Left ventricle myocardium inferior (tissue), 1 donor: ENCODE measurements around the gene MAPK8. TPM values are rescaled to one million over a fixed set of nuclear protein-coding genes. Genes with fewer than 3 reads are reported as not detected.
"Not testable (repeated sequence)": the region's sequence is repeated elsewhere in the genome, so short reads cannot be mapped to it uniquely, and the experiment has no call there.

Source experiments
- DNase-seq: peaks from one replicate; pipeline ENCODE4 v3.0.0-alpha.2; 2020
- H3K27ac ChIP-seq: fragments of 200-600 bp; replicated peaks from 2 replicates; pipeline ENCODE4 v1.8.0; 2021
- H3K27me3 ChIP-seq: fragments of 200-600 bp; 2 replicates; pipeline ENCODE4 v1.8.0; 2021; ENCODE audit warnings: low read depth
- H3K36me3 ChIP-seq: fragments of 200-600 bp; 2 replicates; pipeline ENCODE4 v1.8.0; 2021
- H3K4me1 ChIP-seq: fragments of 200-600 bp; 2 replicates; pipeline ENCODE4 v1.8.0; 2021
- H3K4me3 ChIP-seq: fragments of 200-600 bp; 2 replicates; pipeline ENCODE4 v1.8.0; 2021; ENCODE audit warnings: mild to moderate bottlenecking, moderate library complexity
- H3K9me3 ChIP-seq: fragments of 200-600 bp; replicated peaks from 2 replicates; pipeline ENCODE4 v1.8.0; 2021
- intact Hi-C: fragments of 100-400 bp; cut with micrococcal nuclease; formaldehyde crosslinking; loops from one replicate; pipeline ENCODE4 v1.11.0; 2022
- total RNA-seq: library from RNA; stranded (reverse); fragmentation: NEBNext Ultra II Directional; extraction: Animal tissue kit (Norgen Biotek cat#: 25700); gene quantifications from one replicate; pipeline ENCODE4 v1.2.1, GENCODE V29; 2021
- TF ChIP-seq, protein P1 (sequence below): fragments of 200-600 bp; IDR thresholded peaks from 2 replicates; pipeline ENCODE4 v1.8.0; 2021; ENCODE audit warnings: antibody characterized with exemption, mild to moderate bottlenecking, borderline replicate concordance
- donor health status: DM: no; HTN: yes; CAD: no; lungs with severe emphysema.

MAPK8 gene
- total RNA-seq, 1 donor from 2014 or later: 32.7 TPM

DNA sequence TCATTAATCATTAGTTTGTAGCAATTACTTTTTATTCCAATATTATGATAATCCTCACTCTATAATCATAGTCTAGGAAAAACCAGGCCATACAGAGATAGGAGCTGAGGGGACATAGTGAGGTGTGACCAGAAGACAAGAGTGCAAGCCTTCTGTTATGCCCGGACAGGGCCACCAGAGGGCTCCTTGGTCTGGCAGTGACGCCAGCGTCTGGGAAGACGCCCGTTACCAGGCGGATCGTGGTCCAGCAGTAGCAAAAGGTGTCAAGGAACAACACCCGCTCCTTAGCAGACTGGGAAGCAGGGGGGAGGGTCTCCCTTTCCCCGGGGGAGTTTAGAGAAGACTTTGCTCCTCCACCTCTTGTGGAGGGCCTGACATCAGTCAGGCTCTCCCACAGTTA lies 39.8 kb downstream of the MAPK8 start:
- H3K27ac ChIP-seq, intact Hi-C loops, DNase-seq, H3K4me3 ChIP-seq, H3K27me3 ChIP-seq, H3K36me3 ChIP-seq: not testable (repeated sequence)
- TF ChIP-seq, protein P1, sequence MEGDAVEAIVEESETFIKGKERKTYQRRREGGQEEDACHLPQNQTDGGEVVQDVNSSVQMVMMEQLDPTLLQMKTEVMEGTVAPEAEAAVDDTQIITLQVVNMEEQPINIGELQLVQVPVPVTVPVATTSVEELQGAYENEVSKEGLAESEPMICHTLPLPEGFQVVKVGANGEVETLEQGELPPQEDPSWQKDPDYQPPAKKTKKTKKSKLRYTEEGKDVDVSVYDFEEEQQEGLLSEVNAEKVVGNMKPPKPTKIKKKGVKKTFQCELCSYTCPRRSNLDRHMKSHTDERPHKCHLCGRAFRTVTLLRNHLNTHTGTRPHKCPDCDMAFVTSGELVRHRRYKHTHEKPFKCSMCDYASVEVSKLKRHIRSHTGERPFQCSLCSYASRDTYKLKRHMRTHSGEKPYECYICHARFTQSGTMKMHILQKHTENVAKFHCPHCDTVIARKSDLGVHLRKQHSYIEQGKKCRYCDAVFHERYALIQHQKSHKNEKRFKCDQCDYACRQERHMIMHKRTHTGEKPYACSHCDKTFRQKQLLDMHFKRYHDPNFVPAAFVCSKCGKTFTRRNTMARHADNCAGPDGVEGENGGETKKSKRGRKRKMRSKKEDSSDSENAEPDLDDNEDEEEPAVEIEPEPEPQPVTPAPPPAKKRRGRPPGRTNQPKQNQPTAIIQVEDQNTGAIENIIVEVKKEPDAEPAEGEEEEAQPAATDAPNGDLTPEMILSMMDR: peak; percentile 23
- peaks cover 20% of the 10 kb centered on the region for H3K9me3 ChIP-seq
- H3K4me1 ChIP-seq: peaks cover 40% of the 10 kb centered on the region

DNA sequence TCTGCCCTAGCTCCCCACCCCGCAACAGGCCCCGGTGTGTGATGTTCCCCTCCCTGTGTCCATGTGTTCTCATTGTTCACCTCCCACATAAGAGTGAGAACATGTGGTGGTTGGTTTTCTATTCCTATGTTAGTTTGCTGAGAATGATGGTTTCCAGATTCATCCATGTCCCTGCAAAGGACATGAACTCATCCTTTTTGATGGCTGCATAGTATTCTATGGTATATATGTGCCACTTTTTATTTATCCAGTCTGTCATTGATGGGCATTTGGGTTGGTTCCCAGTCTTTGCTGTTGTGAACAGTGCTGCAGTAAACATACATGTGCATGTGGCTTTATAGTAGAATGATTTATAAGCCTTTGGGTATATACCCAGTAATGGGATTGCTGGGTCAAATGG lies 41.1 kb downstream of the MAPK8 start:
- H3K27me3 ChIP-seq, H3K4me3 ChIP-seq, H3K27ac ChIP-seq, DNase-seq, H3K36me3 ChIP-seq, intact Hi-C loops: not testable (repeated sequence)
- H3K4me1 ChIP-seq: peaks cover 29% of the 10 kb centered on the region
- H3K9me3 ChIP-seq: peaks cover 20% of the 10 kb centered on the region

DNA sequence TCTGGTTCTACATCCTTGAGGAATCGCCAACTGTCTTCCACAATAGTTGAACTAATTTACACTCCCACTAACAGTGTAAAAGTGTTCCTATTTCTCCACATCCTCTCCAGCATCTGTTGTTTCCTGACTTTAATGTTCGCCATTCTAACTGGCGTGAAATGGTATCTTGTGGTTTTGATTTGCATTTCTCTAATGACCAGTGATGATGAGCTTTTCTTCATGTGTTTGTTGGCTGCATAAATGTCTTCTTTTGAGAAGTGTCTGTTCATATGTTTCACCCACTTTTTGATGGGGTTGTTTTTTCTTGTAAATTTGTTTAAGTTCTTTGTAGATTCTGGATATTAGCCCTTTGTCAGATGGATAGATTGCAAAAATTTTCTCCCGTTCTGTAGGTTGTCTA lies 41.5 kb downstream of the MAPK8 start:
- Histone ChIP-seq H3K9me3 (peaks cover 20% of the 10 kb centered on the region), H3K4me1 (peaks cover 29% of the 10 kb centered on the region)
- DNase-seq, H3K27me3 ChIP-seq, H3K4me3 ChIP-seq, H3K27ac ChIP-seq, intact Hi-C loops, H3K36me3 ChIP-seq: not testable (repeated sequence)

DNA sequence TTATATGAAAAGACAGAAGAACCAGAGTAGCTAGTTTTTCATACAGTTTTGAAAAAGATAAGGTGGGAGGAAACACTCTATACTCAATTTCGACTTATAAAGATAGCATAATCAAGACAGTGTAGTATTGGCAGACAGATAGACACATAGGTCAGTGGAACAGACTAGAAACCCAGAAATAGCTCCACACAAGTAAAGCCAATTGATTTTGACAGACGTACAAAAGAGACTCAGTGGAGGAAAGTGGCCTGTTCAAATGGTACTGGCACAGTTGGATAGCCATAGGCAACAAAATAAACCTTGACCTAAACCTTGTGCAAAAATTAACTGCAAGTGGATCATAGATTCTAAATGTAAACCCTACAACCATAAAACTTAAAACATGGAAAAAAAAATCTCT lies 46.8 kb downstream of the MAPK8 start:
- no peak overlapping the region for H3K4me3 ChIP-seq
- TF ChIP-seq, protein P1: no peak
- intact Hi-C loops: no loop called here
- H3K9me3 ChIP-seq: peaks cover 9% of the 10 kb centered on the region
- H3K36me3 ChIP-seq: no peaks in the 10 kb centered on the region
- H3K4me1 ChIP-seq: peaks cover 29% of the 10 kb centered on the region
- H3K27me3 ChIP-seq: no peaks in the 10 kb centered on the region
- no peak overlapping the region for H3K27ac ChIP-seq
- DNase-seq: no peak

DNA sequence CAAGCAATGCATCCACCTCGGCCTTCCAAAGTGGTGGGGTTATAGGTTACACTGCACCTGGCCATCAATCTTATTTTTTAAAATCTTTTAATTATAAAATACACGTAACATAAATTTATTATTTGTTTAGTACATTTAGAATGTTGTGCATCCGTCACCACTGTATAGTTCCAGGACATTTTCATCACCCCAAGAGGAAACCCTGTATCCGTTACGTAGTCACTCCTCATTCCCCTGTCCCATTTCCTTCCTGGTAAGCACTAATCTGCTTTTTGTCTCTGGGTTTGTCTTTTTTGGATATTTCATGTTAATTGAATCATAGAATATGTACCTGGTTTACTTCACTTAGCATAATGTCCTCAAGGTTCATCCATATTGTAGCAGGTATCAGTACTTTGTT lies 51.2 kb downstream of the MAPK8 start:
- Histone ChIP-seq H3K9me3 (no peaks in the 10 kb centered on the region), H3K4me3 (no peak overlapping the region), H3K4me1 (peaks cover 55% of the 10 kb centered on the region), H3K36me3 (no peaks in the 10 kb centered on the region), H3K27me3 (no peaks in the 10 kb centered on the region), H3K27ac (no peak overlapping the region)
- intact Hi-C loops: no loop called here
- TF ChIP-seq, protein P1: no peak
- DNase-seq: no peak

DNA sequence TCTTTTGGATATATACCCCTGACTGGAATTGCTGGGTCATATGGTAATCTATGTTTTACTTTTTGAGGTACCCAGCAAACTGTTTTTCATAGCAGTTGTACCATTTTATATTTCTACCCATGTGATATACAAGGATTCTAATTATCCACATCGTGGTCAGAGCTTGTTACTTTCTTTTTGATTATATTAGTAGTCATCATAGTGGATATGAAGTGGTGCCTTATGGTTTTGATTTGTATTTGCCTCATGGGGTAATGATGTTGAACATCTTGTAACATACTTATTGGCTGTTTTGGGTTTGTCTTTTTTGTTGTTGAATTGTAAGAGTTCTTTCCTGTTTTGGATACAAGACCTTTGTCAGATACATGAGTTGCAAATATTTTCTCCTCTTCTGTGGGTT lies 51.7 kb downstream of the MAPK8 start:
- TF ChIP-seq, protein P1: no peak

DNA sequence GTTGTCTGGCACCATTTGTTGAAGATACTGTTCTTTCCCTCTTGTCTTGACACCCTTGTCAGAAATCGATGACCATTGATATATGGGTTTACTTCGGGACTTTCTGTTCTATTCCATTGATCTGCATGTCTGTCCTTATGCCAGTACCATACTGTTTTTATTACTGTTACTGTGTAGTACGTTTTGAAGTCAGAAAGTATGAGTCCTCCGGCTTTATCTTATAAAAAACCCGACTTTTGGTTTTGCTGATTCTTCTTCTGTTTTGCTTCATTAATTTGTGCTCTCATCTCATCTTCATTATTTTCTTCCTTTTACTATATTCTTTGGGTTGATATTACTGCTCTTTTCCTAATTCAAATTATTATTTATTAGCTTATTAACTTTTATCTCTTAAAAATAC lies 52.4 kb downstream of the MAPK8 start:
- Histone ChIP-seq H3K36me3 (no peaks in the 10 kb centered on the region), H3K9me3 (no peaks in the 10 kb centered on the region), H3K27ac (no peak overlapping the region), H3K4me3 (no peak overlapping the region), H3K4me1 (peaks cover 49% of the 10 kb centered on the region), H3K27me3 (no peaks in the 10 kb centered on the region)
- TF ChIP-seq, protein P1: no peak
- intact Hi-C loops: no loop called here
- DNase-seq: no peak

More for the DNA sequence above, 51.7 kb downstream of the MAPK8 start:
- intact Hi-C loops: no loop called here
- no peak overlapping the region for H3K27ac ChIP-seq
- DNase-seq: no peak
- no peaks in the 10 kb centered on the region for H3K27me3 ChIP-seq
- H3K36me3 ChIP-seq: no peaks in the 10 kb centered on the region
- H3K4me3 ChIP-seq: no peak overlapping the region
- no peaks in the 10 kb centered on the region for H3K9me3 ChIP-seq
- peaks cover 50% of the 10 kb centered on the region for H3K4me1 ChIP-seq
